ENCODE results near the gene DACT1. TPM values are rescaled to one million over a fixed set of nuclear protein-coding genes. Genes with fewer than 3 reads are reported as not detected.

The DACT1 gene
- total and polyA plus RNA-seq, 10 of the 15 experiments (the other 5 are each of a cell fraction or from before 2014, with no cell fraction given), result 0.13 to 2.9 (median 0.91) TPM

DNA sequence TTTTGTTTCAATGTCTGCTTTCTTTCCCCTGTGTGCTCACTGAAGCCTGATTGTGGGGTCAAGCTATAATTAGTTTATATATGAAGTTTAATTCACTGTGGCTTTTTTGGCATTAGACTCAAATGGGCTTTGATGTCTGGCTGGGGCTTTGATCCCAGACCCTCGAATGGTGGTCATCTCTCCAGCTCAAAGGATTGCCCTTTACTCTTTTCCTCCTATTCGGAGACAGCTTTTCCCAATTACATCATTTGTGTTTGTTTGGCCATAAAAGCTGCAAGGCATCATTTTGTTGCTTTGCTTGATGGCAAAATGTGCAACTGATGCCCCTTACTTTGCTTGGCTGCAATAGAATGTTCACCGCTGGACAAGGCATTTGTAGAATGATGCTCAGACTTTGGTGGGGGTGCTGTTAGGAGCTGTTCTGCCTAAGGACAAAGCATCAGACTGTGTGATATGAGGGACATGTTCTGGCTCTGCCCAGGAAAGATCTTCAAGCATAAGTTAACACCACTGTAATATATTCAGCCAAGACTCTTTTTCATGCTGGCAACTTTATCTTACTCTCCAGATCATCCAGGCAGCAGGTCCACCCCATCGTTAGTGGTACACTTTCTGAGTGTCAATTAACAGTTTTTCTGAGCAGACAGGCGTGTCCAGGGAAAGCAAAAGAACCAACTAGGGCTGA is 3.2 kb upstream of the DACT1 start:
- POLR2A ChIA-PET, result no interaction called here
- CTCF ChIA-PET, result interaction anchor here (0.7 to 8.9 kb wide), 12 partner anchors 8 to 490 kb away, joined by 3 to 95 read pairs (median 4); no protein-coding TSS in a partner anchor
- no peak for TF ChIP-seq MTA3 (IDR thresholded peaks at IDR 0.05; ENCODE audit: borderline replicate concordance, low read length)
- TF ChIP-seq, protein P1, sequence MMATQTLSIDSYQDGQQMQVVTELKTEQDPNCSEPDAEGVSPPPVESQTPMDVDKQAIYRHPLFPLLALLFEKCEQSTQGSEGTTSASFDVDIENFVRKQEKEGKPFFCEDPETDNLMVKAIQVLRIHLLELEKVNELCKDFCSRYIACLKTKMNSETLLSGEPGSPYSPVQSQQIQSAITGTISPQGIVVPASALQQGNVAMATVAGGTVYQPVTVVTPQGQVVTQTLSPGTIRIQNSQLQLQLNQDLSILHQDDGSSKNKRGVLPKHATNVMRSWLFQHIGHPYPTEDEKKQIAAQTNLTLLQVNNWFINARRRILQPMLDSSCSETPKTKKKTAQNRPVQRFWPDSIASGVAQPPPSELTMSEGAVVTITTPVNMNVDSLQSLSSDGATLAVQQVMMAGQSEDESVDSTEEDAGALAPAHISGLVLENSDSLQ (IDR thresholded peaks at IDR 0.05), result 0 out of 2 replicates have a peak, but pooled peaks have one; percentile 19

More for the DNA sequence above, 3.2 kb upstream of the DACT1 start:
- Histone ChIP-seq H3K27me3 (replicated peaks in 1 of 2; ENCODE audit: control insufficient read depth in 2 of 2, insufficient read depth in 2 of 2, low read length in 1 of 2) (peaks cover 0 to 8% of the 10 kb centered on the region in 2 experiments; a peak in 2 of 4 replicates), H3K9ac (ENCODE audit: control insufficient read depth, insufficient read depth, low read length) (no peak overlapping the region), H3K9me3 (replicated peaks; ENCODE audit: control insufficient read depth, insufficient read depth, low read length) (no peaks in the 10 kb centered on the region), H3K79me2 (ENCODE audit: control insufficient read depth, insufficient read depth, low read length) (no peaks in the 10 kb centered on the region), H3K27ac (ENCODE audit: control insufficient read depth, insufficient read depth) (no peak overlapping the region), H2AFZ (ENCODE audit: control insufficient read depth, low read depth, low read length) (peak overlapping the region; percentile 71), H3K36me3 (ENCODE audit: control insufficient read depth in 2 of 2, insufficient read depth in 2 of 2, low read length in 1 of 2) (no peaks in the 10 kb centered on the region), H3K4me3 (no peak overlapping the region), H3K4me2 (ENCODE audit: control insufficient read depth, insufficient read depth) (peak overlapping the region; percentile 59), H3K4me1 (ENCODE audit: control insufficient read depth, insufficient read depth, low read length) (peaks cover 9% of the 10 kb centered on the region), H4K20me1 (ENCODE audit: control insufficient read depth, insufficient read depth) (no peaks in the 10 kb centered on the region)
- ChIA-PET RAD21 (ENCODE audit: unreplicated experiment) (interaction anchor here (1.1 to 5.9 kb wide), 9 partner anchors 15 to 421 kb away, joined by 3 to 71 read pairs (median 4); no protein-coding TSS in a partner anchor), SMC1A (ENCODE audit: uncharacterized antibody, unreplicated experiment) (interaction anchor here (0.7 to 10.7 kb wide), 13 partner anchors 8 to 421 kb away, joined by 3 to 150 read pairs (median 3); no protein-coding TSS in a partner anchor)
- in situ Hi-C loops (cut with MboI) (no loop called here), intact Hi-C loops (cut with micrococcal nuclease; ENCODE audit: unreplicated experiment) (loop anchor here (5.0 kb wide), 1 partner anchor 72 kb away; no protein-coding TSS in a partner anchor)
- FAIRE-seq (no peak), DNase-seq (ENCODE audit: low read depth, low spot score) (no peak), ATAC-seq (no peak)
- 37% methylated on average over 5 of the region's 5 CpGs for WGBS (ENCODE audit: insufficient coverage, insufficient replicate concordance, low lambda C conversion rate, missing lambda C conversion rate)
- BruUV-seq (replicated peaks), result no TSS peak
